RWPE1 (cell line): ENCODE results near the gene CTIF.
A peak's percentile ranks its signal among the peaks of the same experiment; 100 is the strongest.

ENCODE experiments used
- CTCF ChIA-PET: fragments of 350-600 bp; sonication (Branson Sonifier 250); formaldehyde crosslinking; extraction: SDS; loops from one replicate; lab custom pipeline; 2021; lab: Yijun Ruan, JAX
- POLR2A ChIA-PET: fragments of 400-600 bp; formaldehyde crosslinking; extraction: SDS; loops from one replicate; lab custom pipeline; 2020; ENCODE audit warnings: antibody characterized with exemption; ENCODE audit not compliant: low non-redundant PET; lab: Yijun Ruan, JAX
- DNase-seq: peaks from one replicate; pipeline ENCODE4 v3.0.0; 2012; ENCODE audit warnings: low spot score
- H3K27ac ChIP-seq: fragments of 450-650 bp; 2 replicates; pipeline ENCODE4 v1.5.1; 2017
- TF ChIP-seq, protein P1 (sequence below): fragments of 450-650 bp; conservative IDR thresholded peaks from 2 replicates; pipeline ENCODE4 v1.5.1; 2017; ENCODE audit warnings: low read depth, mild to moderate bottlenecking

The CTIF gene

DNA sequence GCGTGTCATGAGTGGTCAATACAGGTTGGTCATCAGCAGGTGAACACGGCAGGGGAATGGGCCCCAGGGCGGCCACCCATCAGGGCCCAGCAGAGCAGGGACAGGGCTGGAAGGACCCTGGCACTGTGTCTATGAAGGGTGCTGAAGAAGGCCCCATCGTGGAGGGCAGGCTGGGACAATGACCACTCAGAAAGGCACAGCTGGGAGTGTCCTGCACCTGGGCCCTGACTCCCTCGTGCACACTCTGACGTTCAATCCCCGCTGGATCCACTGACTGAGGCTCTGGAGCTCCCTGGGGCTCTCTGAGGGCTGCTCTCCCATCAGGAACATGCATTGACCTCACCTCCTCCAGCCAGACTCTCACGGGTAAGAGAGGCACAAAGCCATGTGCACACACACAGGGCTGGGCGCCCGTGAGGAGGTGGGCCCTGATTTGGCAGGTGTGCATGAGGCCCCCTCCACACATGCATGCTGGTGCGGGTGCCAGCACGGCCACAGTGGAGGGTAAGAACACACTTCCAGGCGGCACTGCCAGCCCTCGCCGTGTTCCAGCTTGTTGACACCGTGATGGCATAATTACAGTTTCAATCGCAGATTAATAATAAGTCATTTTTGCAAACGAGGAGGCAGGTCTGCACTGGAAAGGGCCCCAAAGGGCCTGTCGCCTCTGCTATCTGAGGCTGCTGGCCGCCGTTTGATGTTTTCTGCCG, 353.5 kb downstream of the CTIF start:
- ChIA-PET POLR2A (no interaction called here), CTCF (interaction anchor here (0.6 kb wide), 1 partner anchor 305 kb away, joined by 3 read pairs; no protein-coding TSS in a partner anchor)
- no peak for DNase-seq
- TF ChIP-seq, protein P1, sequence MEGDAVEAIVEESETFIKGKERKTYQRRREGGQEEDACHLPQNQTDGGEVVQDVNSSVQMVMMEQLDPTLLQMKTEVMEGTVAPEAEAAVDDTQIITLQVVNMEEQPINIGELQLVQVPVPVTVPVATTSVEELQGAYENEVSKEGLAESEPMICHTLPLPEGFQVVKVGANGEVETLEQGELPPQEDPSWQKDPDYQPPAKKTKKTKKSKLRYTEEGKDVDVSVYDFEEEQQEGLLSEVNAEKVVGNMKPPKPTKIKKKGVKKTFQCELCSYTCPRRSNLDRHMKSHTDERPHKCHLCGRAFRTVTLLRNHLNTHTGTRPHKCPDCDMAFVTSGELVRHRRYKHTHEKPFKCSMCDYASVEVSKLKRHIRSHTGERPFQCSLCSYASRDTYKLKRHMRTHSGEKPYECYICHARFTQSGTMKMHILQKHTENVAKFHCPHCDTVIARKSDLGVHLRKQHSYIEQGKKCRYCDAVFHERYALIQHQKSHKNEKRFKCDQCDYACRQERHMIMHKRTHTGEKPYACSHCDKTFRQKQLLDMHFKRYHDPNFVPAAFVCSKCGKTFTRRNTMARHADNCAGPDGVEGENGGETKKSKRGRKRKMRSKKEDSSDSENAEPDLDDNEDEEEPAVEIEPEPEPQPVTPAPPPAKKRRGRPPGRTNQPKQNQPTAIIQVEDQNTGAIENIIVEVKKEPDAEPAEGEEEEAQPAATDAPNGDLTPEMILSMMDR: no peak
- H3K27ac ChIP-seq: peak overlapping the region; percentile 67

DNA sequence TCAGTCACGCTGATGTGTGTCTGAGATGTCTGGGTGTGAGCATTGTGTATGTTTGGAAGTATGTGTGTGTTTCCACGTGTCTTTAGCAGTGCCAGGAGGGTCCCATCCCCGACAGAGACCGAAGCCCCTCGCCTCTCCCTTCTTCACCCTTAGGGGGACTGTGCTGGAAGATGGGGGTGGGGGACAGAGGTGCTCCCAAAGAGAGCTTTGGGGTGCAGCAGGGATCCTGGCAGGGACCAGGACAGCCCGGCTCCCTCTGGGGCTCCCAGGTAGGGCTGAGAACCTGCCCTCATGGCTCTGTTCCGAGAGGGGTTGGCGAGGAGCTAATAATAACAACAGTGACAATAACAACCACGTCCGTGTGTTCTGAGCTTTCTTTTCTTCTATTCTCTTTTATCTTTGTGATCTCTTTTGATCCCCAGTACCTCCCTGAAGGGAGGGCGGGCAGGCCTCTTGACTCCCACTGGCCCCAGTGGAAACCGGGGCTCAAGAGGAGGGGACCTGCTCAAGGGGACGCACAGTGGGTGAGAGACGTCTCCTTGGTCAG, 354.3 kb downstream of the CTIF start:
- H3K27ac ChIP-seq: peak overlapping the region; percentile 67
- POLR2A ChIA-PET: no interaction called here
- TF ChIP-seq, protein P1: no peak
- CTCF ChIA-PET: no interaction called here
- no peak for DNase-seq

DNA sequence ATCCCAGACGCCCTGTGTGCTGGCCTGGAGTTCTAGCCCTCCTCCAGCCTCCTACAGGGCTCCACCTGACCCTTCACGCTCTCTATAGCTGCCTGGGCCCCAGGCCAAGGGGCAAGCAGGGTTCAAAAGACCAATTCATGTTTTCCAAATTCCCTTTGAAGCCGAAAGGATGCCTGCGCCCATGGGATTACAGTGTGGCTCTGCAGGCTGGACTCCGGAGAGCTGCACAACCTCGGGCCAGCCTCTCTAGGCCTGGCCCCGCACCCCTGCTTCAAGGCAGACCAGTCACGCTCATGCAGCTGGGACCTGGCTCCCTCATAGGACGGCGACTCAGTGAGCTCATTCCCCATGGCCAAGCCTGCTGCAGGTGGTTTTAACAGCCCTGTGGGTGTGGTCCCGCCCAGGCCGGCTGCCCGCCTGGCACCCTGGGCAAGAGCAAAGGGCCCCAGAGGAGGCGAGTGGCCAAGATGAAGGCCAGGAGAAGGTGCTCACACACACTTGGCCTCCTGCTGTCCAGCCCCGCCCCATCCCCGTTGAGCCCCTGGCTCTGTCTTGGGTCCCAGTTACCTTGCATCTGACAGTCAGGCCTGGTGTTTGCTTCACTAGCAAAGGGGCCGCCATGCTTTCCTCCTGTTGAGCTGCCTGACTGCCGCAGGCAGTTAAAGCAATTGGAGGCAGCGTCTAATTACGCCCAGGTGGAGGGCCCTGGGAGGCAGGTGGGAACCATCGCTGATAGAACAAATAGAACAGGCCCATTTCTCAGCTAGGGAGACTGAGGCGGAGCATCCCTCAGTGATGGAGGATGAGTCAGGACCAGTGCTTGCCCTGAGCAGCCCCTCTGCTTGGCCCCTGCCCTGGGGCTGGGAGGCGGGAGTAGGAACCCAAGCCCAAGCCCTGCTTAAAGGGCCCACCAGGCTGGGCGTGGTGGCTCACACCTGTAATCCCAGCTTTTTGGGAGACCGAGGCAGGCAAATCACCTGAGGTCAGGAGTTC, 355.1 kb downstream of the CTIF start:
- CTCF ChIA-PET: no interaction called here

DNA sequence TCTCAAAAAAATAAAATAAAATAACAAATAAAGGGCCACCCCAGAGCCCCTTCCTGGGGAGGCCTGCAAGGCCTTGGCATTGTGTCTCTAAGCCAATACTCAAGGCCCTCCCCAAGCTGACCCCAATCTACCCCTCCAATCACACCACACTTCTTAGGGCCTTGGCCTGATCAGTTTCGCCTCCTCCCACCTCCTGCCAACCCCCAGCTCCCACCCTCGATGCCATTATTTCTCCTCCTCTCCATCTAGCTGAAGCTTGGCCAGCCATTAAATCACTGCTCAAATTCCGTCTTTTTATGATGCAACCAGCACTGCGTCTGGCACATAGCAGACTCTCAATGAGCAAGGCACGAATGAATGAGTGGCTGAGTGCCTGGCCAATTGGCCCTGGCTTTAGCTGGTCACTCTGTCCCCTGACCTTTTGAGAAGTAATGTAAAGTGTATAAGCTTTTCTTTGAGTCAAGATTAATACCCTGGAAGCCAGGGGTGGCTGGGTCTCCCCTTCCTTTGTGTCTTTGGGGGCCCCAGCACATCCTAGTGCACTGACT, 356.0 kb downstream of the CTIF start:
- H3K27ac ChIP-seq: no peak overlapping the region
- ChIA-PET CTCF (no interaction called here), POLR2A (no interaction called here)
- DNase-seq: no peak
- TF ChIP-seq, protein P1: no peak

More for the DNA sequence above, 355.1 kb downstream of the CTIF start:
- TF ChIP-seq, protein P1: no peak
- POLR2A ChIA-PET: no interaction called here
- no peak overlapping the region for H3K27ac ChIP-seq
- DNase-seq: no peak

DNA sequence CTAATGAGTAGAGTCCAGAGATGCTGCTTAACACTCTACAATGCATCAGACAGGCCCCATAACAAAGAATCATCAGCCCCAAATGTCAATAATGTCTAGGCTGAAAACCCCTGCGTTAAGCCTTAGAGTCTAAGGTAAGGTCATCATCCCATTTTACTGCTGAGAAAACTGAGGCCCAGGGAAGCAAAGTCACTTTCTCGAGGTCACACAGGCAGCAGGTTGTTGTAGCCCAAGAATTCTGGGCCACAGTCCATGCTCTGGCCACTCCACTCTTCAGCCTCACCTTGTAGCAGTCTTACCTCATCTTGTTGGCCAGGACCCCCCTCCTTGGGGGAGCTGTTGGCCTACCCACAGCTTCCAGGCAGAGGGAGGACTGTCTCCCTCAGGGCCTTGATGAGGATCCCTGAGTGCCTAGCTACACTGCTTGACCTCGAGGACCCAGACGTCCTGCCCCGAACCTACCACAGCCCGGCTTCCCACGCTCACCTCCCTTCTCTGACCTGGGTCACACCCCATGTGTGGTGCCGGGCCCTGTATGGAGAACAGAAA, 357.6 kb downstream of the CTIF start:
- no peak for DNase-seq
- TF ChIP-seq, protein P1: no peak
- POLR2A ChIA-PET: no interaction called here
- CTCF ChIA-PET: no interaction called here
- peak overlapping the region; percentile 27 for H3K27ac ChIP-seq
